K562 (cell line): ENCODE measurements around the gene QKI. TPM values are rescaled to one million over a fixed set of nuclear protein-coding genes. Genes with fewer than 3 reads are reported as not detected.
A peak's percentile ranks its signal among the peaks of the same experiment; 100 is the strongest.

Source experiments
- ARID3B ChIP-seq: fragments of 250-450 bp; sonication (Bioruptor Pico); IDR thresholded peaks from 2 replicates; pipeline ENCODE4 v1.4.0; 2020; ENCODE audit warnings: borderline replicate concordance
- ATF3 ChIP-seq, 2 experiments: fragments of 450-650 bp in 1 of 2; sonication (generic) in 1 of 2; formaldehyde crosslinking in 1 of 2; IDR thresholded peaks in 1 of 2; conservative IDR thresholded peaks in 1 of 2; 2 replicates each; pipeline versions ENCODE4 v1.6.1 to v1.8.1; 2016 to 2023; ENCODE audit warnings: mild to moderate bottlenecking in 2 of 2, moderate library complexity in 2 of 2, inconsistent platforms in 1 of 2, missing genetic modification reagents in 1 of 2
- GMEB1 ChIP-seq: fragments of 250-450 bp; sonication (Bioruptor Pico); IDR thresholded peaks from 2 replicates; pipeline ENCODE4 v1.4.0; 2020; ENCODE audit warnings: mild to moderate bottlenecking
- HOXB6 ChIP-seq: fragments of 250-450 bp; sonication (Bioruptor Pico); IDR thresholded peaks from 2 replicates; pipeline ENCODE4 v1.5.1; 2022; ENCODE audit warnings: mild to moderate bottlenecking, borderline replicate concordance
- JUN ChIP-seq, 2 experiments: sonication (generic) in 1 of 2; formaldehyde crosslinking in 1 of 2; IDR thresholded peaks; 2 replicates each; pipeline versions ENCODE4 v1.6.1 to v1.8.0; 2012 to 2022; ENCODE audit warnings: borderline replicate concordance in 2 of 2, mild to moderate bottlenecking in 2 of 2, improper control_type of control experiment in 1 of 2, low read depth in 1 of 2, low read length in 1 of 2, missing genetic modification reagents in 1 of 2
- MCM7 ChIP-seq, 2 experiments: fragments of 450-650 bp; IDR thresholded peaks; 2 replicates each; pipeline ENCODE4 v1.6.1; 2016 to 2018
- MEF2D ChIP-seq: conservative IDR thresholded peaks from 2 replicates; pipeline ENCODE4 v1.6.1; 2016; ENCODE audit warnings: low read depth, missing genetic modification characterization, missing compliant biosample characterization
- MIER1 ChIP-seq: fragments of 450-650 bp; IDR thresholded peaks from 2 replicates; pipeline ENCODE4 v1.6.1; 2016; ENCODE audit warnings: antibody characterized with exemption, mild to moderate bottlenecking, low read depth
- MYNN ChIP-seq, 2 experiments: sonication (generic); formaldehyde crosslinking in 1 of 2; IDR thresholded peaks; 2 replicates each; pipeline versions ENCODE4 v1.5.0 to v1.6.1; 2016 to 2020; ENCODE audit warnings: antibody characterized with exemption in 1 of 2, missing genetic modification reagents in 1 of 2
- RAD21 ChIP-seq, 2 experiments: fragments of 250-450 bp in 1 of 2; fragments of 450-650 bp in 1 of 2; sonication (Bioruptor Pico) in 1 of 2; formaldehyde crosslinking in 1 of 2; IDR thresholded peaks in 1 of 2; conservative IDR thresholded peaks in 1 of 2; 2 replicates each; pipeline versions ENCODE4 v1.4.0 to v1.8.0; 2020 to 2022; ENCODE audit warnings: mild to moderate bottlenecking in 2 of 2, moderate library complexity in 1 of 2
- RBM25 ChIP-seq: fragments of 200-400 bp; formaldehyde crosslinking; IDR thresholded peaks from 2 replicates; pipeline ENCODE4 v1.6.1; 2018; ENCODE audit warnings: low read length, low read depth, moderate library complexity; ENCODE audit not compliant: severe bottlenecking
- SMARCC2 ChIP-seq: fragments of 450-650 bp; IDR thresholded peaks from 2 replicates; pipeline ENCODE4 v1.6.1; 2017; ENCODE audit warnings: antibody characterized with exemption, moderate library complexity, mild to moderate bottlenecking, low read depth
- TEAD2 ChIP-seq: fragments of 450-650 bp; IDR thresholded peaks from 2 replicates; pipeline ENCODE4 v1.6.1; 2016; ENCODE audit warnings: missing genetic modification characterization, control low read depth, missing compliant biosample characterization
- XRCC3 ChIP-seq: fragments of 450-650 bp; IDR thresholded peaks from 2 replicates; pipeline ENCODE4 v1.6.1; 2017; ENCODE audit warnings: mild to moderate bottlenecking, moderate library complexity
- ZBTB33 ChIP-seq: sonication (generic); formaldehyde crosslinking; IDR thresholded peaks from 2 replicates; pipeline ENCODE4 v1.8.1; 2023; ENCODE audit warnings: mild to moderate bottlenecking, missing genetic modification reagents
- ZC3H11A ChIP-seq: IDR thresholded peaks from 2 replicates; pipeline ENCODE4 v1.6.1; 2012; ENCODE audit warnings: low read depth, low read length, improper control_type of control experiment
- ZNF644 ChIP-seq: fragments of 200-800 bp; sonication (Bioruptor generic); IDR thresholded peaks from 2 replicates; pipeline ENCODE4 v1.6.1; 2016; ENCODE audit warnings: low read depth, missing genetic modification characterization, missing compliant biosample characterization
- polyA plus RNA-seq, 8 experiments: library from polyadenylated mRNA; depleted of rRNA in 4 of 8; stranded (reverse) in 5 of 8; unstranded in 3 of 8; fragments of >200 nt; fragmentation: Nextera tagmentation in 2 of 8; fragmentation: Illumina TruSeq in 1 of 8; extraction: Ambion mirVana in 2 of 8; extraction: Trizol in 1 of 8; gene quantifications; 2 replicates each; pipeline versions ENCODE4 v1.2.1 to v1.2.3, GENCODE V29; 2011 to 2014; ENCODE audit warnings: inconsistent platforms in 1 of 8, missing spikeins in 1 of 8
- total RNA-seq, 7 experiments: library from RNA; depleted of rRNA in 6 of 7; stranded (reverse); fragments of >200 nt in 6 of 7; fragmentation: Illumina TruSeq in 2 of 7; extraction: Trizol in 2 of 7; gene quantifications; 2 replicates each; pipeline versions ENCODE4 v1.2.1 to v1.2.3, GENCODE V29; 2011 to 2021; ENCODE audit warnings: low replicate concordance in 1 of 7

Gene QKI
- total and polyA plus RNA-seq, 9 of the 15 experiments (the other 6 are each of a cell fraction or from before 2014, with no cell fraction given): 20.4 to 215 (median 123) TPM

- TF ChIP-seq ARID3B: no peak
- no peak for TF ChIP-seq RBM25
- no peak for TF ChIP-seq GMEB1 (CRISPR knock-in tag)
- peak; percentile 11; the same call in 1 of the 2 replicates for TF ChIP-seq MEF2D (tag)
- peak; percentile 100 for TF ChIP-seq ATF3 (IDR thresholded peaks at IDR 0.05)
- TF ChIP-seq ATF3 (CRISPR knock-in tag; conservative IDR thresholded peaks at IDR 0.05): peak; percentile 94
- TF ChIP-seq XRCC3: no peak
- TF ChIP-seq JUN (IDR thresholded peaks at IDR 0.05; ENCODE audit: borderline replicate concordance, low read depth, low read length): peak; percentile 99
- TF ChIP-seq JUN (CRISPR knock-in tag; IDR thresholded peaks at IDR 0.05; ENCODE audit: borderline replicate concordance): no peak
- TF ChIP-seq ZNF644: peak; percentile 67; the same call in 1 of the 2 replicates
- no peak for TF ChIP-seq ZC3H11A
- no peak for TF ChIP-seq TEAD2
- no peak for TF ChIP-seq HOXB6 (CRISPR knock-in tag)
- TF ChIP-seq SMARCC2: peak; percentile 92
- no peak for TF ChIP-seq MCM7 (IDR thresholded peaks at IDR 0.05)
- TF ChIP-seq RAD21 (CRISPR knock-in tag; conservative IDR thresholded peaks at IDR 0.05 in 1 of 2, IDR thresholded peaks at IDR 0.05 in 1 of 2): 0 out of 4 replicates have a peak, but pooled peaks of 1 of the 2 experiments have one; percentile 3
- TF ChIP-seq MIER1: peak; percentile 58; the same call in 1 of the 2 replicates
- TF ChIP-seq MYNN (IDR thresholded peaks at IDR 0.05): no peak; the same call in 1 of the 2 replicates
- no peak for TF ChIP-seq MYNN (CRISPR knock-in tag; IDR thresholded peaks at IDR 0.05)
- TF ChIP-seq ZBTB33: no peak
These were observed 171.5 kb downstream of the QKI start (continued) for GRCh38 chr6:163585932-163586437.
